IMR-90 (cell line): ENCODE measurements around the gene ARFIP2. TPM values are rescaled to one million over a fixed set of nuclear protein-coding genes. Genes with fewer than 3 reads are reported as not detected.

ENCODE experiments used
- ATAC-seq: fragments of 200-7000 bp; cut with Tn5 transposase; 2 replicates; pipeline ENCODE4 v1.9.1; 2020; ENCODE audit warnings: low read depth, mild to moderate bottlenecking, moderate library complexity
- BruUV-seq: library from RNA; stranded (reverse); fragments of 400-500 nt; replicated peaks from 2 replicates; lab custom pipeline; 2021; lab: Mats Ljungman, UMichigan
- CTCF ChIA-PET: fragments of 300-600 bp; formaldehyde crosslinking; extraction: SDS; loops from one replicate; lab custom pipeline; 2021; ENCODE audit warnings: antibody characterized with exemption; lab: Yijun Ruan, JAX
- POLR2A ChIA-PET: fragments of 300-600 bp; sonication (Branson Sonifier 250); formaldehyde crosslinking; loops from one replicate; lab custom pipeline; 2022; ENCODE audit warnings: antibody characterized with exemption; ENCODE audit not compliant: unreplicated experiment; lab: Charles Lee
- DNase-seq: peaks from one replicate; pipeline ENCODE4 v3.0.0; 2013
- H2AFZ ChIP-seq: replicated peaks from 2 replicates; pipeline ENCODE3; 2013; ENCODE audit warnings: low read length, mild to moderate bottlenecking; ENCODE audit not compliant: poor library complexity
- H2AK5ac ChIP-seq: 2 replicates; pipeline ENCODE4 v1.6.1; 2013; ENCODE audit warnings: low read depth, low read length, inconsistent platforms
- H2AK9ac ChIP-seq: replicated peaks from 2 replicates; pipeline ENCODE3; 2013; ENCODE audit warnings: mild to moderate bottlenecking, low read depth, low read length, moderate library complexity; ENCODE audit not compliant: poor library complexity
- H2BK120ac ChIP-seq: 2 replicates; pipeline ENCODE4 v1.6.1; 2013; ENCODE audit warnings: low read depth, low read length, inconsistent platforms
- H2BK15ac ChIP-seq: 3 replicates; pipeline ENCODE4 v1.6.1; 2013; ENCODE audit warnings: low read depth, low read length, inconsistent platforms
- H2BK20ac ChIP-seq: 2 replicates; pipeline ENCODE4 v1.6.1; 2013; ENCODE audit warnings: low read depth, mild to moderate bottlenecking, inconsistent platforms, low read length, moderate library complexity
- H2BK5ac ChIP-seq: 2 replicates; pipeline ENCODE4 v1.6.1; 2013; ENCODE audit warnings: mild to moderate bottlenecking, low read depth, low read length, inconsistent platforms; ENCODE audit not compliant: poor library complexity, severe bottlenecking
- H3K14ac ChIP-seq: replicated peaks from 2 replicates; pipeline ENCODE4 v1.6.1; 2013; ENCODE audit warnings: low read depth, low read length, inconsistent platforms
- H3K18ac ChIP-seq: 2 replicates; pipeline ENCODE4 v1.6.1; 2013; ENCODE audit warnings: low read depth, low read length, control low read depth
- H3K23ac ChIP-seq: 2 replicates; pipeline ENCODE4 v1.6.1; 2013; ENCODE audit warnings: low read depth, low read length, inconsistent platforms
- H3K27ac ChIP-seq: 2 replicates; pipeline ENCODE4 v1.5.1; 2013; ENCODE audit warnings: mild to moderate bottlenecking, control low read depth, low read length; ENCODE audit not compliant: insufficient read depth
- H3K27me3 ChIP-seq: 2 replicates; pipeline ENCODE4 v1.6.1; 2013; ENCODE audit warnings: low read length; ENCODE audit not compliant: control insufficient read depth, insufficient read depth
- H3K36me3 ChIP-seq: 2 replicates; pipeline ENCODE4 v1.6.1; 2013; ENCODE audit warnings: low read length, mixed read lengths; ENCODE audit not compliant: control insufficient read depth, insufficient read depth
- H3K4ac ChIP-seq: 2 replicates; pipeline ENCODE4 v1.6.1; 2013; ENCODE audit warnings: low read depth, low read length, inconsistent platforms
- H3K4me1 ChIP-seq: 2 replicates; pipeline ENCODE4 v1.6.1; 2013; ENCODE audit warnings: low read length, mixed read lengths; ENCODE audit not compliant: control insufficient read depth, insufficient read depth
- H3K4me2 ChIP-seq: 2 replicates; pipeline ENCODE4 v1.6.1; 2013; ENCODE audit warnings: low read depth, mild to moderate bottlenecking, control low read depth, low read length, moderate library complexity
- H3K4me3 ChIP-seq: 2 replicates; pipeline ENCODE4 v1.5.1; 2013; ENCODE audit warnings: low read depth, mild to moderate bottlenecking, control low read depth, low read length, moderate library complexity; ENCODE audit not compliant: insufficient read depth
- H3K56ac ChIP-seq: 2 replicates; pipeline ENCODE4 v1.6.1; 2013; ENCODE audit warnings: low read length, inconsistent platforms; ENCODE audit not compliant: insufficient read depth; ENCODE audit errors: extremely low read depth
- H3K79me1 ChIP-seq, 2 experiments: 2 replicates each; pipeline ENCODE4 v1.6.1; 2013; ENCODE audit warnings: low read length in 2 of 2, inconsistent platforms in 1 of 2, low read depth in 1 of 2
- H3K9ac ChIP-seq: 2 replicates; pipeline ENCODE4 v1.6.1; 2013; ENCODE audit warnings: low read depth, low read length, control low read depth
- H3K9me1 ChIP-seq: 2 replicates; pipeline ENCODE4 v1.6.1; 2013; ENCODE audit warnings: low read length, inconsistent platforms; ENCODE audit not compliant: insufficient read depth
- H3K9me3 ChIP-seq: 2 replicates; pipeline ENCODE4 v1.6.1; 2013; ENCODE audit warnings: low read length; ENCODE audit not compliant: control insufficient read depth, insufficient read depth
- H4K20me1 ChIP-seq: 2 replicates; pipeline ENCODE4 v1.6.1; 2013; ENCODE audit warnings: low read length, inconsistent platforms; ENCODE audit not compliant: insufficient read depth
- H4K5ac ChIP-seq: 2 replicates; pipeline ENCODE4 v1.6.1; 2013; ENCODE audit warnings: mild to moderate bottlenecking, low read depth, low read length, control low read depth
- H4K8ac ChIP-seq, 2 experiments: 2 replicates each; pipeline ENCODE4 v1.6.1; 2013; ENCODE audit warnings: low read depth in 2 of 2, low read length in 2 of 2, control low read depth in 1 of 2, inconsistent platforms in 1 of 2
- H4K91ac ChIP-seq: 2 replicates; pipeline ENCODE4 v1.6.1; 2013; ENCODE audit warnings: low read depth, low read length, inconsistent platforms; ENCODE audit not compliant: insufficient read depth
- MXI1 ChIP-seq: IDR thresholded peaks from 2 replicates; pipeline ENCODE4 v1.6.1; 2012; ENCODE audit warnings: low read depth, mild to moderate bottlenecking, low read length, moderate library complexity, borderline replicate concordance
- RCOR1 ChIP-seq: IDR thresholded peaks from 2 replicates; pipeline ENCODE4 v1.6.1; 2012; ENCODE audit warnings: mild to moderate bottlenecking, low read length, improper control_type of control experiment; ENCODE audit not compliant: insufficient replicate concordance
- RFX5 ChIP-seq: IDR thresholded peaks from 2 replicates; pipeline ENCODE4 v1.8.0; 2012; ENCODE audit warnings: low read depth, mild to moderate bottlenecking, low read length, moderate library complexity
- WGBS, 2 experiments: methylation state at CpG; one replicate each; pipeline versions ENCODE4 v1.1.5 to v1.1.7; 2013; ENCODE audit warnings: missing lambda C conversion rate in 2 of 2; ENCODE audit not compliant: insufficient read length in 1 of 2; ENCODE audit errors: extremely low coverage in 2 of 2; 5-methylcytosine and 5-hydroxymethylcytosine counted together
- dilution Hi-C: fragments of 300-500 bp; cut with HindIII; formaldehyde crosslinking; loops from one replicate; pipeline ENCODE4 v1.14.3; 2018; ENCODE audit warnings: low sequenced_read_pairs; ENCODE audit not compliant: unreplicated experiment
- in situ Hi-C: fragments of 300-500 bp; cut with MboI; formaldehyde crosslinking; loops from 3 replicates; pipeline ENCODE4 v1.14.3; 2019; ENCODE audit warnings: low sequenced_read_pairs, inconsistent platforms, mixed read lengths
- intact Hi-C: fragments of 100-400 bp; cut with micrococcal nuclease; formaldehyde crosslinking; loops from 2 replicates; pipeline ENCODE4 v1.10.0; 2022
- polyA plus RNA-seq, 3 experiments: library from polyadenylated mRNA; depleted of rRNA; stranded (reverse); fragments of >200 nt; gene quantifications; 2 replicates each; pipeline ENCODE4 v1.2.3, GENCODE V29; 2012; ENCODE audit warnings: low replicate concordance in 1 of 3
- total RNA-seq: library from RNA; depleted of rRNA; stranded (reverse); fragments of >200 nt; gene quantifications from 2 replicates; pipeline ENCODE4 v1.2.3, GENCODE V29; 2012

ARFIP2 gene
- total and polyA plus RNA-seq, 2 of the 4 experiments (the other 2 are of a cell fraction): 84.4 to 93.9 TPM

GRCh38 chr11:6480299-6480914 lies 724 bp downstream of the ARFIP2 start:
- Histone ChIP-seq H3K27ac (peak overlapping the region; percentile 83), H3K4me1 (peaks cover 8% of the 10 kb centered on the region), H2BK15ac (0 out of 3 replicates have a peak overlapping the region, but pooled peaks have one; percentile 2), H3K18ac (no peak overlapping the region), H3K79me1 (peaks cover 39 to 62% of the 10 kb centered on the region in 2 experiments), H3K9me3 (no peaks in the 10 kb centered on the region), H4K5ac (peak overlapping the region; percentile 62), H3K4me2 (peak overlapping the region; percentile 92), H4K20me1 (peaks cover 10% of the 10 kb centered on the region), H2AK5ac (peak overlapping the region; percentile 93), H4K91ac (peak overlapping the region; percentile 78), H3K9me1 (peaks cover 9% of the 10 kb centered on the region; the same call in 1 of the 2 replicates), H3K23ac (peak overlapping the region; percentile 85), H3K27me3 (no peaks in the 10 kb centered on the region), H2BK20ac (no peak overlapping the region), H3K4me3 (peak overlapping the region; percentile 82), H2AFZ (peak overlapping the region; percentile 96), H2BK120ac (peak overlapping the region; percentile 21; the same call in 1 of the 2 replicates), H3K14ac (peak overlapping the region; percentile 91), H3K36me3 (peaks cover 36% of the 10 kb centered on the region), H3K9ac (peak overlapping the region; percentile 95), H3K4ac (peak overlapping the region; percentile 93), H3K56ac (peak overlapping the region; percentile 45), H2AK9ac (peak overlapping the region; percentile 98), H4K8ac (peak overlapping the region; percentile 45 to 96; a peak in 3 of 4 replicates), H2BK5ac (no peak overlapping the region)
- POLR2A ChIA-PET: no interaction called here
- DNase-seq (no peak), ATAC-seq (no peak)
- TSS peak; percentile 37 for BruUV-seq
- in situ Hi-C loops: no loop called here
- CTCF ChIA-PET: no interaction called here
- TF ChIP-seq MXI1 (no peak), RCOR1 (no peak), RFX5 (no peak)
- dilution Hi-C loops: no loop called here
- WGBS, 2 experiments: no CpG with 5 or more reads among the region's 9 CpGs
- intact Hi-C loops: loop anchor here (5.0 kb wide), 2 partner anchors 122 to 202 kb away; partner anchors contain the start of genes ILK, MRPL17 and RRP8
